Astrocyte of the spinal cord (primary cell): ENCODE results near the gene RABEP1.

Experiments
- DNase-seq: peaks from one replicate; pipeline ENCODE4 v3.0.0; 2011; ENCODE audit warnings: low read depth, low spot score
- H3K4me3 ChIP-seq: 2 replicates; pipeline ENCODE4 v1.5.1; 2011; ENCODE audit warnings: low read depth, mild to moderate bottlenecking, low read length, moderate library complexity
- CTCF ChIP-seq: IDR thresholded peaks from 2 replicates; pipeline ENCODE4 v1.5.1; 2012; ENCODE audit warnings: low read depth, mild to moderate bottlenecking, low read length, inconsistent platforms
- in situ Hi-C: cut with HindIII; loops from 2 replicates; pipeline ENCODE4 v1.10.0; 2017; ENCODE audit warnings: low sequenced_read_pairs

Gene RABEP1

GRCh38 chr17:5355421-5356129, 73.5 kb downstream of the RABEP1 start:
- no peak for DNase-seq
- no peak for TF ChIP-seq CTCF
- in situ Hi-C loops = no loop called here
- no peak overlapping the region for H3K4me3 ChIP-seq

- TF ChIP-seq CTCF = no peak
- in situ Hi-C loops = no loop called here
- DNase-seq = no peak
- no peak overlapping the region for H3K4me3 ChIP-seq
Measured at GRCh38 chr17:5361426-5361825, 79.3 kb downstream of the RABEP1 start.

GRCh38 chr17:5362162-5362811, 80.2 kb downstream of the RABEP1 start:
- no peak for TF ChIP-seq CTCF
- in situ Hi-C loops = no loop called here
- no peak overlapping the region for H3K4me3 ChIP-seq
- no peak for DNase-seq

GRCh38 chr17:5364156-5364555, 82.1 kb downstream of the RABEP1 start:
- in situ Hi-C loops = no loop called here
- H3K4me3 ChIP-seq = no peak overlapping the region
- peak; percentile 25 for DNase-seq
- no peak for TF ChIP-seq CTCF

- TF ChIP-seq CTCF = no peak
Measured at GRCh38 chr17:5364696-5365095, 82.6 kb downstream of the RABEP1 start.

GRCh38 chr17:5365831-5366230, 83.7 kb downstream of the RABEP1 start:
- H3K4me3 ChIP-seq = no peak overlapping the region
- no peak for TF ChIP-seq CTCF
- DNase-seq = no peak
- in situ Hi-C loops = no loop called here

More at GRCh38 chr17:5364696-5365095, 82.6 kb downstream of the RABEP1 start:
- DNase-seq = no peak
- in situ Hi-C loops = no loop called here
- no peak overlapping the region for H3K4me3 ChIP-seq
